HG03432 (cell line): ENCODE measurements around the gene TMOD2.
"Not testable (repeated sequence)": the region's sequence is repeated elsewhere in the genome, so short reads cannot be mapped to it uniquely, and the experiment has no call there.

Source experiments
- ATAC-seq: cut with Tn5 transposase; IDR thresholded peaks from one replicate; pipeline ENCODE4 v1.9.1; 2021; ENCODE audit warnings: mild to moderate bottlenecking, moderate library complexity; ENCODE audit not compliant: unreplicated experiment

The TMOD2 gene

DNA sequence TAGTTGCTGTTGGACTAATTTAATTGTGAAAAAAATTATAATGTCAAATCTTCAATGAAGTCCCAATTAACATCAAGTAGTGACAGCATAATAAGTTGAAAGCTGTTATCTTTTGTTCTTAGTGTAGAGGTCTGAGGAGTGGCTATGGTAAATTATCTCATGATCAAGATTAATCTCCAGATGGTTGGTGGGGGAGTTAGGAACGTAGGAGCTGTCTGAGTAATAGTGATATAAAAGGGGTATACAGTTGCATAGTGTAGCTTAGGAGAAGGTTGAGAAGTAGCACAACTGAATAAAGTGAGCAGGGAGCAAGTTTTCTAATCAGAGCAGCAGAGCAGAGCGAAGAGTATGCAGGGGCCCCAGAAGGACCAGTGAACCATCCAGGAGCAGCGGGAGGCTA, 19.5 kb downstream of the TMOD2 start:
- ATAC-seq = no peak

DNA sequence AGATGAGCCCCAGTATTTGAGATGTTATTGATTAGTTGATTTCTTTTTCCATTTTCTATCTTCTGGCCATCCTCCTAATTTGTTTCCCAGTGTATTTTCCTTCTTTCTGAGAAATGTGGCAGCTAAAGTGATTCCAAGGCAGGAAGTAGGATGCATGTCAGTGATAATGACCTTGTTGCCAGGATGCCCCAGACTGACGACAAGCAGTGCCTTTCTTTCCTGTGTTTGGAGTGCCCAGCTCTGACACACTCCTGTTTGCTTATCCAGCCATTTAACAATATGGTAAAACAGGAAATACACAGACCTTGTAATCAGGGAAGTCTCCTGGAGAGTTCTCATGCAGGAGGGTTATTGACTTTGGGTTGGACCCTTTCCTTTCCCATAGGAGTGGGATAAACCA, 20.4 kb downstream of the TMOD2 start:
- no peak for ATAC-seq

DNA sequence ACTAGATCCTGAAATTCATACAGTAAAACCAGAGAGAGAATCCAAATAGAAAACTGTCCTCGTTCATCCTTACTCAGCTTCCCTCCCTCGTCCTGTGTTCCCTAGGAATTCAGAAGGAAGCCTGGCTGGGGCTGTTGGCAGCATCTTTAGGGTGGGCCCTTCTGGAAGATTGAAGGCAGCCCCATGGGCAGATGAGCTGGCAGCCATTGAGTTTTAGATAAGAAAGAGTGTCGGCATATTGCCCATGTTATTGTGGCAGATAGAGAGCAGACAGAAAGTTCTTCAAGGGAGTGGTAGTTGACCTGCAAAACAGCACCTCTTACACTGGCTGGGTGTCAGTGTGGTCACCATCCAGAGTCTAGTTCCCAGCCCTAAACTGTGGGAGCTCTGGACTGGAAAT, 23.5 kb downstream of the TMOD2 start:
- ATAC-seq = no peak

DNA sequence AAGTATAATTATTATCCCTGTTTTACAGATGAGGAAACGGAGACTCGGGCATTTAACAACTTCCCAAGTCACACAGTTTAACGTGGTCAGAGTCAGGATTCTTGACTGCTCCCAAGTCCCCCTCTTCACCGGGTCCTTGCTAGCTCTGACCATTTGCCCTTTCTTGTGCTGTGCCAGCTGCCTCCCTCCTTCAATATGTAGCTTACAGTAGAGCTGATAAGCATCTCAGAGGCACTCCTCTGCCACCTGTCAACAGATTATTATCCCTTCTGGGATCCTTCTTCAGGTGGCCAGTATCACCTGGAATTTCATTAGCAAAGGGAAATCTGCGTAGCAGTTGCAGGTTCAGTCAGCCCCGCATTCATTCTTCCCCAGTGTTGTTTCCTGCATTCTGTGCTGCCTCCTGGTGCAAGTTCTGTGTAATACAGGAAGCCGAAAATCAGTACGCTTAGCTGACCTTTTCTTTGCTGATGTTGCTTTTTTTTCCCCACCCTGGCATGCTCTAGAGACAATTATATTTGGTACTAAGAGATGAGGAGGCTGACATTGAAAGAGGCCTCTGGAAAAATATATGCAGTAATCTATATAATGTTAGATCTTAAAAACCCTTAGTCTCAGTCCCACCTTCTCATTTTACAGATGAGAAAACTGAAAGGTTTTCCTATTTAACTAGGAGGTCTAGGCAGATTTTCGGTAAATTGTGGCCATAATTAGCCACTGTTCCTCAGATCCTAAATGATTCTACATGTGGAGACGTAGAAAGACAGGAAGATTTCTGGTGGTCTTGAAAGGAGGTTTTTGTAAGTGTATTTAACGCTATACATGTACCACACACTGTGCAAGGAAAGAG, 24.8 kb downstream of the TMOD2 start:
- ATAC-seq = no peak

DNA sequence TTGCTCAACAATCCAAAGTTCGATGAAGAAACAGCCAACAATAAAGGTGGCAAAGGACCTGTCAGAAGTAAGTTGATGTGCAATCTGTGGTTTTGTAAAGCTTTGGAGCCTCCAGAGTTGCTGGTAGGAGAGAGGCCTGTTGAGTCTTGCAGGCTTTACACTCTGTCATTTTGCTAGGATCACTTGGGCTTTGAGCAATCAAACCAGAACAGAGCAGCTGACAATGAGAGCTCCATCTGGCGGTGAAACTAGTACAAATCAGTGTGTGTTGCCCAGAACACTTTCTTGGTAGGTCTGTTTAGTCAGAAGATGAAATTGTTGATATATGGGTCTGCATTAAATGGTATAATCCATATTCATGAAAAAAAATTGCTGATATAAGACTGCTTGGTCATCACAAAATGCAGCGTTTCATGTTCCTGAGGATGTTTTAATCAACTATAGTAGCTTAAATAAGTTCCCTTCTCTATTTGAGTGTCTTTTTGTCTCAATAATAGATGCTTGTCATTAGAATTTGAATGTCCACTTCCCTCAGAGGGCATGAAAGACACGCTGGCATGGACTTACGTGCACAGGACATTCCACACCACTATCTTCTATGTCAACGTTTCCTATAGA, 25.7 kb downstream of the TMOD2 start:
- ATAC-seq = peak; percentile 60

DNA sequence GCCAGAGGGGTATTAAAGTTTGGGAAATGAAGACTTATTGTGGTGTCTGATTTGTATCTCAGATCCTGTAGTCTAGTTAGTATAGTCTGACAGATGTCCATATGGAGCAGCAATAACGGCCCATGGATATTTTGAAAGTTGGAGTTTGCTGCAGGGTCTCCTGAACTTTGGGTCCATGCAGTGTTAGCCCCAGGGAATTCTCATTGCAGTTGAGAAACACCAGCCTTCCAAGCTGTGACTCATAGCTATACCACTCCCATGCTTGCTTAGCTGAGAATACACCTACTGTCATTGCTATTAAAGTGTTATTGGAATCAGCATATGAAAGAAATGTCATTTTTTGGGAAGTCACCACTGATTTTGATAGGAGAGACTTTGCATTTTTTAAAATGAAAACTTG, 29.2 kb downstream of the TMOD2 start:
- ATAC-seq = no peak

DNA sequence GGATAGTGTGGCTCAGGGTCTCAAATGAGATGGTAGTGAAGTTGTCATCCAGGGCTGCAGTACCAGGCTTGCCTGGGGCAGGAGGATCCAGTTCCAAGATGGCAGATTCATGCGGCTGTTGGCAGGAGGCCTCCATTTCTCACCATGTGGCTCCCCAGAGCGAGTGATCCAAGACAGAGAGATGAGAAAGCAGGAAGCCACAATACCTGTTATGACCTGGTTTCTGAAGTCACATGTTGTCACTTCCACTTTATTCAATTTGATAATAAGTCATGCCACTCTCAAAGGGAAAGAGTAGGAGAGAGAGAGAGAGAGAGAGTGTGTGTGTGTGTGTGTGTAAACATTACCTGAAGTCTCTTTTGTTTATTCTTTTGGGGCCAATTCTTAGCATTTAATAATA, 30.1 kb downstream of the TMOD2 start:
- ATAC-seq = no peak

DNA sequence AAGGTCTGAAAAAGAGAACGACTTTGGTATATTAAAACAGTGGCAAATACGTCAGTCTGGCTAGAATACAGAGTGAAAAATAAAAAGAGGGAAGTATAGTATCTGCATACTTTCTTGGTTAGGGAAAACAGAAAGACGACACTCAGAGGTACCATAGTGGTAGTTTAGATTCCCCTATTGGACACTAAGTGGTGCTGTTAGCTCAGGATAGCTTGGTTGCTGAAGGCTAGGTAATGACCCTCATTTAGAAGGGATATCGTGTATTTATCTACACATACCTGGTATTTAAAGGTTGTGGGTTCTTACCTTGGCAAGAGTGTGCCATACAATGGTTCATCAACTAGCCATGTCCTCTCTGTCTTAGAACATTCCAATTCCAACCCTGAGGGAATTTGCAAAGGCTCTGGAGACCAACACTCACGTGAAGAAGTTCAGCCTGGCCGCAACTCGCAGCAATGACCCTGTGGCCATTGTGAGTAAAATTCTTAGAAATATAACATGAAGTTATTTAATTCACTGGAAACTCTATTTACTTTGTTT, 31.0 kb downstream of the TMOD2 start:
- ATAC-seq = no peak

DNA sequence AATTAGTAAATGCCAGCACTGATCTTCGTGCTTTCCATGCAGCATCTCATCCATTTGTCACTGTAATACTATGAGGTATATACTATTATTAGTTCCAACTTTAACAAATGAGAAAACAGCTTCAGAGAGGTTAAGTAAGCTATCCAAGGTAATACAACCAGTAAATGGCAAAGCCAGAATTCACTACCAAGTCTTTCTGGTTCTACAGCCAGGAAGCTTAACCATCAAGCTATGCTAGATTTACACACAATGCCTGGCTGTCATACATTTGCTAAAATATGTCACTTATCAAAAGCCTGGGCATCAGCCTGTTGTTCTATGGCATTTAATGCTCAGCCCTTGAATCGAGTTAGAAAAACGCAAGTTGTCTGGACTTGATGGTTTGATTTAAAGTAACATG, 32.6 kb downstream of the TMOD2 start:
- no peak for ATAC-seq

DNA sequence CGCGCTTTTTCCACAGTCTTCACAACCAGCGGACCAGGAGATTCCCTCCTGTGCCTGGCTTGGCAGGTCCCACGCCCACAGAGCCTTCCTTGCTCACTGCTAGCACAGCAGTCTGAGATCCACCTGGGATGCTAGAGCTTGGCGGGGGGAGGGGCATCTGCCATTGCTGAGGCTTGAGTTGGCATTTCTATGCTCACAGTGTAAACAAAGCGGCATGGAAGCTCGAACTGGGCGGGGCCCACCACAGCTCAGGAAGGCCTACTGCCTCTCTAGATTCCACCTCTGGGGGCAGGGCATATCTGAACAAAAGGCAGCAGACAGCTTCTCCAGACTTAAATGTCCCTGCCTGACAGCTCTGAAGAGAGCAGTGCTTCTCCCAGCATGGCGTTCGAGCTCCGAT, 35.7 kb downstream of the TMOD2 start:
- ATAC-seq = not testable (repeated sequence)

DNA sequence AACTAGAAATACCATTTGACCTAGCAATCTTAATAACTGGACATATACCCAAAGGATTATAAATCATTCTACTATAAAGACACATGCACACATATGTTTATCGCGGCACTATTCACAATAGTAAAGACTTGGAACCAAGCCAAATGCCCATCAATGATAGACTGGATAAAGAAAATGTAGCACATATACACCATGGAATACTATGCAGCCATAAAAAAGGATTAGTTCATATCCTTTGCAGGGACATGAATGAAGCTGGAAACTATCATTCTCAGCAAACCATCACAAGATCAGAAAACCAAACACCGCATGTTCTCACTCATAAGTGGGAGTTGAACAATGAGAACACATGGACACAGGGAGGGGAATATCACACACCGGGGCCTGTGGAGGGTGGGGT, 41.1 kb downstream of the TMOD2 start:
- not testable (repeated sequence) for ATAC-seq

DNA sequence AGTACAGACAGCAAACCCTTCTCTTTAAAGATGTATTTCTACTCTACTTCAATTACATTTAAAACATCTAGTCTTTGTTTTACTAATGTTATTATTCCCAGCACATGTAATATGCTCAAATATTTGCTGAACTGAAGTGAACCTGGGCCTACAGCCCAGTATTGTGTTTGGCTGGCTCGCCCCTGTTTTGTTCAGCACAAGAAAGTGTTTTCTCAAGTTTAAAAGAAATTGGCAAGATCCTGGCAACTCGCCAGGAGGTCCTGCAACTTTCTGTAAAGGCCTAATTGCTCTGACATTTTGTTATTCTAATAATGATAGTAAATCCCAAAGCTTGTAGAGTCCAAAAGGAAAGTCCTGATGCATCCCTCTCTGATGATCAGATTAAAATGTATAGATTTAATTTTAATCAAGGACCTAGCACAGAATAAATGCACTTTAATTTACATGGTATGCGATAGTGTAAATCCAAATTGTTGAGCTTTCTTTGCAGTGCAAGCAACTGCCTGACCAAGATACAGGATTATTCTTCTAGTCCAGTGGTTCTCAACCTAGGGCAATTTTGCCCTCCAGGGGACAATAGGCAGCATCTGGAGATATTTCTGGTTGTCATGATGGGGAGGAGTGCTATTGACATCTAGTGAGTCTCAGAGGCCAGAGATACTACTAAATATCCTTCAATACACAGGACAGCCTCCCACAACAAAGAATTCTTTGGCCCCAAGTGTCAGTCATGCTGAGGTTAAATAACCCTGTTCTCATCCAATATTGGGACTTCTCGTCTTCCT, 42.3 kb downstream of the TMOD2 start:
- ATAC-seq = no peak

DNA sequence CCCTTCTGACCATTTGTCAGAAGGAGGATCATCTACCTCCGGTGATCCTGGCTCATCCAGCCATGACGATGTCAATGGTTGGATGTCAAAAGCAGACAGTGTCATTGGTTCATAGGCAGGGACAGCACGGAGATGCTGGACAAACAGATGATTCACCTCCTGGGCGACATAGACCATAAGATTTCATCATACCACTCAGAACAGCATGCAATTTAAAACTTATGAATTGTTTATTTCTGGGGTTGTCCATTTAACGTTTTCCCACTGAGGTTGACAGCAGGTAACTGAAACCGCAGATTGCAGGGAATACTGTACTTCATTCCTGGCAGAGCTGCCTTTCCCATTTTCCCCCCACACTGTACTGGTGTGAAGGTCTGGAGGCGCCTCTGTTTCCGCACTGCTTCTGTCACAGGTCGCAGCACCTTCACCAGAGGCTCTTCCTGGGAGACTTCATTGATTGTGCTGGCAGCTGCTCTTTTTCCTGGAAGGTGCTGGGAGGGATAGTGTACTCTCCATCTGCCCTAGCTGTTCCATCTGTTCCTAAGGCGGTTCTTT, 45.5 kb downstream of the TMOD2 start:
- ATAC-seq = no peak

DNA sequence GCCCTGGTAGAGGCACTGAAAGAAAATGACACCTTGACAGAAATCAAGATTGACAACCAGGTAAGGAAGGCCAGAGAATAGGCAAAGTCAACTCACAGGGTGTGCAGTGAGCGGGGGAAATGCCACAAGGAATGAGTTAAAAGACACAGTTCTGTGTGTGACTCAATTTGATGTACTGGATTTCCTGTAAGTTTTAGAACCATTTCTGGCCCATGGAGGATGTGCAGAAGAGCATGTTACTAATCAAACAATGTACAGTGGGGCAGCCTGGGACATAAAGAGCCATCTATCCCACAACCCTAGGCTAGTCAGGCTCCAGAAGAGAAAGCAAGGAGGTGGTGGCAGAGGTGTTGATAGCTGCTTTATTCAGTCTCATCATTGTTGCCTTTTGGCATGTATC, 46.9 kb downstream of the TMOD2 start:
- ATAC-seq = no peak

DNA sequence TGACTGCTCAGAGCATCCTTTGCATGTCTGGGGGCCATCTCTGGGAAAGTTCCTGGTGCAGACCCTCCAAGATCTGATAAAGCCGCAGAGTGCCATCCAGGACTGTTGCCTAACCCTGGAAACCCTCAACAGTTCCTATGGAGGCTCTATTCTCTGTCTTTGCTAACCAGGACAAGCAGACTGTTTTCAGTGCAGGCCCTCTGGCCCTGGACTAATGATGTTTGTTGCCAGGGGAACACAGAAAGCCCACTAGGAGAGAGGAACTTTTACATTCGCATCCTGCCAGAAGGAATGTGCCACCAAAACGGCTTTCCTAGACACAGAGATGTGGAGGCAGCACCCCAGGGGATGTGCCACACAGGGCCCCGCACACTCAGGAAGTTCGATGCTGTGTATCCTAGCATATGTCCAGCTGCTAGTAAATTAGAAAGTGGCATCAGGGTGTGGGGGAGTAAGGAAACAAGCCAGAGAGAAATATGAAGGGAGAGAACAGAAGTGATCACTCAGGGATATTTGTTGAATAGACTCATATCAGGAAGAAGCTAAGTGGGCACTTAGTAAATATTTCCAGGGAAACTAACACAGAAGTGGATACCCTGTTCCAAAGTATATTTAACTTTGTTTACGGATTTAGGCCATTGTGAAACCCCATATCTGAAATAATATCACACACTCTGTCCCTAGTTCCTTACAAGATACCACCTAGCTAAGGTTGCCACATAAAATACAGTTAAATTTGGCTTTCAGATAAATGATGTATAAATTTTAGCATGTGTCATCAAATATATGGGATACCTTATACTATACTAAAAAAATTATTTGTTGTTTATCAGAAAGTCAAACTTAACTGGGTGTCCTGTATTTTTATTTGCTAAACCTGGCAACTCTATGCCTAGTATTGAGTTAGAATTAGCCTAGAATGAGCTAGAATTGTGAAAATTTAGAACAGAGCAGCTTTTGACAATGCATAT, 48.2 kb downstream of the TMOD2 start:
- ATAC-seq = no peak

DNA sequence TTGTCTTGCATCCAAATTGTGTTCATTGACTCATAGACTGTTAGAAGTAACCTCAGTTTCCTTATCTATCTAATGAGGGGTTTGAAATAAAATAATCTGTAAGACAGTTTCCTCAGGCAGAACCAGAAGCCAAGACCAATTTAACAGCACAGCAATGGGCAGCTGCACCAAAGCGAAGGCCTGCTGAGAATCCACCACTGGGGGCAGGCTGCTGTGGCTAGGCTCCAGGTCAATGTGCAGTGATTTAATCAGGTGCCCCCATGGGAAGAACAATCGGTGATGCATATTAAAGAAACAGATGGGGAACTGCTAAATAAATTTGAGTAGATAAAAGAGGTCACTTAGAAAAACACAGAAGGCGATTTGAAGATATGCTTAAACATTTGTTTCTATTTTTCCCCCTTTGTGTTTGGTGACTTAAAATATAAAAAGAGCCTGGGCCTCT, 50.0 kb downstream of the TMOD2 start:
- no peak for ATAC-seq

DNA sequence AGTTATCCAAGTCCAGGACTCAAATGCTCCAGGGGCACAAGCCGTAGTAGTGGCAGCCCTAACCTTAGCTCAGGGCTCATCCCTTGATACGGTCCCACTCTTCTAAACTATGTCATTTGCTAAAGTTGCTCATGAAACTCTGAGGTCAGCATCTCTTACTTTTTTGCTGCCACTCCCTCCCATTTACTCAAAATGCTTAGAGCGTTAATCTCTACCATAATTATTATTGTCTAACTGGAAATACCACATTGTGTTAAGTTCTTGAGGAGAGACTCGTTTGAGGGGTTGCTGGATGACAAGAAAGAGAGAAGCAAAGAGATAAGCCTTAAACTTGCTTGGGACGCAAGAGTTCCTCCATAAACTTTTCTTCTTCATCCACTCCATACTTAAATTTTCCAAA, 51.2 kb downstream of the TMOD2 start:
- ATAC-seq = no peak

DNA sequence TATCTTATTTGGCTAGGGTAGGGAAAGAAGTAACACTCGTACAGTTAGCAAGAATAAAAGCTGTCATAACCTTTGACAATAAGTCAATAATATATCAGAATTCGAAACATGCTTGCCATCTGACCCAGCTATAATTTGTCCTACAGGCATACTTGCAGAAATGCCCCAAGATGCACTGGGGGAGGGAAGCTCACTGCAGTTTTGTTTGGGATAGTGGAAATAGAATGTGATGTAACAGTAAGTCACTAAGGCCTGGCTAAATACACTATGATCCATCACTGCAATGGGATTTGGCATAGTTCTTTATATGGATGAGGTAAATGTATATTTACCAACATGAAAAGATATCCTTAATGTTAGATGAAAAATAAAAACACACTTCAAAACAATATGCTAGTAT, 52.6 kb downstream of the TMOD2 start:
- ATAC-seq = no peak

DNA sequence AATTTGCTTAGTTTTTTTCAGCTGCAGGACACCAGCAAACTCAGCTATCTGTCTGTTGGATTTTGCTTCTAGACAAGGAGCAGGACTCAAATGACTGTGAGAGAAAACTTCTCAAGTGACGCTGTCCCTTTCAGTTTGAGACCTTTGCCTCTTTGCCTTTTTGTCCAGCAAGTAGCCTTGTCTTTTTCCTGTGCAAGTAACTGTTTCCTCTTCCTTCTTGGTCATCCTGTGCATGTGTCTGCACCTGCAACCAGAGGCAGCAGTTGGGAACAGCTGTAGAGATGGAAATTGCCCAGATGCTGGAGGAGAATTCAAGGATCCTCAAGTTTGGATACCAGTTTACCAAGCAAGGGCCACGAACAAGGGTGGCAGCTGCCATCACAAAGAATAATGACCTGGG, 54.7 kb downstream of the TMOD2 start:
- ATAC-seq = no peak

DNA sequence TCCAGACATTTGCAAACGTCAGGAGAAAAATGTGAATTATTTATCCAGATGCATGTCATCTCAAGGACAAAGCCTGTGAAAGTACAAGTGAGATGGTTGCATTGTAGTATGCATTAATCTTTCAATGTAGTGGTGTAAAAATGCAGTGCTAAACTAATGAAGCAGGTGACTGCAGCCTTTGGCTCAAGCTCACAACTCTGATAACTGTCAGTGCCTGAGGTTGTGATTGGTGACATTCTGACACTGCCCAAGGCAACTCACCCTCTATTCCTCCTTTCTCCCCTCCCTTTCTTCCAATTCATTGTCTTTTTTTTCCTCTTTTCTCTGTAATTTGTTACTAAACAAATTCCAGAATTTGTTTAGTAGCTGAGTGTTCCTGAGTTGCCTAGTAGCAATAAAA, 58.1 kb downstream of the TMOD2 start:
- ATAC-seq = no peak
